WTC11 (cell line): Measurements from ENCODE around the gene PTGFR. TPM values are rescaled to one million over a fixed set of nuclear protein-coding genes. Genes with fewer than 3 reads are reported as not detected.

ENCODE experiments used
- ATAC-seq: fragments of 200-7000 bp; cut with Tn5 transposase; 2 replicates; pipeline ENCODE4 v1.10.0; 2021; ENCODE audit warnings: mild to moderate bottlenecking, moderate library complexity
- CTCF ChIA-PET: fragments of 300-600 bp; sonication (Branson Sonifier 250); formaldehyde crosslinking; loops from one replicate; lab custom pipeline; 2021; ENCODE audit warnings: antibody characterized with exemption; lab: Charles Lee
- POLR2A ChIA-PET: fragments of 350-600 bp; sonication (Branson Sonifier 250); formaldehyde crosslinking; loops from one replicate; lab custom pipeline; 2021; ENCODE audit warnings: antibody characterized with exemption; lab: Charles Lee
- DNase-seq: peaks from one replicate; pipeline ENCODE4 v3.0.0; 2021; ENCODE audit warnings: low spot score
- H3K27ac Mint-ChIP-seq: 2 replicates; pipeline ENCODE4 v1.8.0; 2021; ENCODE audit warnings: mixed read lengths
- H3K27me3 Mint-ChIP-seq: 2 replicates; pipeline ENCODE4 v1.8.0; 2021; ENCODE audit warnings: low read depth, mild to moderate bottlenecking, moderate library complexity, mixed read lengths
- H3K36me3 Mint-ChIP-seq: 2 replicates; pipeline ENCODE4 v1.8.0; 2021; ENCODE audit warnings: mixed read lengths
- H3K4me1 Mint-ChIP-seq: 2 replicates; pipeline ENCODE4 v1.8.0; 2022; ENCODE audit warnings: mixed read lengths
- H3K4me3 Mint-ChIP-seq: 2 replicates; pipeline ENCODE4 v1.8.0; 2021; ENCODE audit warnings: mild to moderate bottlenecking, moderate library complexity, mixed read lengths
- H3K9me3 Mint-ChIP-seq: 2 replicates; pipeline ENCODE4 v1.8.0; 2021; ENCODE audit warnings: mixed read lengths
- ETV6 ChIP-seq: sonication (generic); formaldehyde crosslinking; IDR thresholded peaks from 2 replicates; pipeline ENCODE4 v1.8.1; 2022; ENCODE audit warnings: mild to moderate bottlenecking, missing genetic modification reagents
- GABPB1 ChIP-seq: sonication (generic); formaldehyde crosslinking; IDR thresholded peaks from 2 replicates; pipeline ENCODE4 v1.8.1; 2023; ENCODE audit warnings: mild to moderate bottlenecking, missing genetic modification reagents
- IRF2 ChIP-seq: sonication (generic); formaldehyde crosslinking; IDR thresholded peaks from 2 replicates; pipeline ENCODE4 v1.8.0; 2022; ENCODE audit warnings: low read depth, missing genetic modification reagents, borderline replicate concordance
- JAZF1 ChIP-seq: fragments of 250-450 bp; sonication (Bioruptor Pico); IDR thresholded peaks from 2 replicates; pipeline ENCODE4 v1.9.0; 2021; ENCODE audit warnings: moderate library complexity, mild to moderate bottlenecking, inconsistent platforms
- JUN ChIP-seq: sonication (generic); formaldehyde crosslinking; IDR thresholded peaks from 2 replicates; pipeline ENCODE4 v1.8.0; 2023; ENCODE audit warnings: mild to moderate bottlenecking, missing genetic modification reagents
- KAT7 ChIP-seq: sonication (generic); formaldehyde crosslinking; IDR thresholded peaks from 2 replicates; pipeline ENCODE4 v1.8.1; 2023; ENCODE audit warnings: missing genetic modification reagents, mild to moderate bottlenecking, borderline replicate concordance
- MXD4 ChIP-seq: fragments of 250-450 bp; sonication (Bioruptor Pico); IDR thresholded peaks from 2 replicates; pipeline ENCODE4 v1.8.0; 2021; ENCODE audit warnings: mild to moderate bottlenecking, moderate library complexity, borderline replicate concordance
- RELA ChIP-seq: sonication (generic); formaldehyde crosslinking; IDR thresholded peaks from 2 replicates; pipeline ENCODE4 v1.8.1; 2022; ENCODE audit warnings: missing genetic modification reagents, mild to moderate bottlenecking, borderline replicate concordance
- TCF7 ChIP-seq: sonication (generic); formaldehyde crosslinking; IDR thresholded peaks from 2 replicates; pipeline ENCODE4 v1.8.0; 2022; ENCODE audit warnings: mild to moderate bottlenecking, low read depth, missing genetic modification reagents, moderate library complexity
- ZNF138 ChIP-seq: sonication (generic); formaldehyde crosslinking; conservative IDR thresholded peaks from 2 replicates; pipeline ENCODE4 v1.8.1; 2022; ENCODE audit warnings: mild to moderate bottlenecking, moderate library complexity, missing genetic modification reagents
- ZNF232 ChIP-seq: sonication (generic); formaldehyde crosslinking; IDR thresholded peaks from 2 replicates; pipeline ENCODE4 v1.8.0; 2022; ENCODE audit warnings: mild to moderate bottlenecking, missing genetic modification reagents
- ZNF317 ChIP-seq: sonication (generic); formaldehyde crosslinking; IDR thresholded peaks from 2 replicates; pipeline ENCODE4 v1.8.1; 2023; ENCODE audit warnings: low read depth, mild to moderate bottlenecking, moderate library complexity, missing genetic modification reagents, borderline replicate concordance
- ZNF396 ChIP-seq: fragments of 250-450 bp; sonication (Bioruptor Pico); IDR thresholded peaks from 2 replicates; pipeline ENCODE4 v1.8.0; 2021; ENCODE audit warnings: mild to moderate bottlenecking, moderate library complexity, borderline replicate concordance
- total RNA-seq: library from RNA; stranded (reverse); gene quantifications from 3 replicates; pipeline ENCODE4 v1.2.3, GENCODE V29; 2021
- TF ChIP-seq, protein P1 (sequence below): fragments of 250-450 bp; sonication (Bioruptor Pico); IDR thresholded peaks from 2 replicates; pipeline ENCODE4 v1.9.0; 2021; ENCODE audit warnings: mild to moderate bottlenecking
- TF ChIP-seq, protein P2 (sequence below): sonication (generic); formaldehyde crosslinking; IDR thresholded peaks from 2 replicates; pipeline ENCODE4 v1.8.1; 2023; ENCODE audit warnings: mild to moderate bottlenecking, missing genetic modification reagents
- TF ChIP-seq, protein P3 (sequence below): fragments of 250-450 bp; sonication (Bioruptor Pico); IDR thresholded peaks from 2 replicates; pipeline ENCODE4 v1.9.0; 2021; ENCODE audit warnings: moderate library complexity, mild to moderate bottlenecking, inconsistent platforms, borderline replicate concordance
- TF ChIP-seq, protein P4 (sequence below): sonication (generic); formaldehyde crosslinking; IDR thresholded peaks from 2 replicates; pipeline ENCODE4 v1.8.1; 2023; ENCODE audit warnings: mild to moderate bottlenecking, missing genetic modification reagents, borderline replicate concordance

Gene PTGFR
- total RNA-seq, 1 experiment from 2014 or later: 0.04 TPM

GRCh38 chr1:78554840-78555239 is 64.1 kb downstream of the PTGFR start:
- ATAC-seq (no peak), DNase-seq (no peak)
- Mint-ChIP-seq H3K4me1 (no peaks in the 10 kb centered on the region), H3K27ac (no peak overlapping the region), H3K36me3 (peaks cover 9% of the 10 kb centered on the region; the same call in 1 of the 2 replicates), H3K9me3 (peaks cover 36% of the 10 kb centered on the region), H3K4me3 (no peak overlapping the region), H3K27me3 (peaks cover 11% of the 10 kb centered on the region)
- no peak for TF ChIP-seq KAT7 (CRISPR knock-in tag)
- no peak for TF ChIP-seq ETV6 (CRISPR knock-in tag)
- TF ChIP-seq ZNF317 (CRISPR knock-in tag): peak; percentile 86
- TF ChIP-seq ZNF138 (CRISPR knock-in tag): no peak
- TF ChIP-seq, protein P1, sequence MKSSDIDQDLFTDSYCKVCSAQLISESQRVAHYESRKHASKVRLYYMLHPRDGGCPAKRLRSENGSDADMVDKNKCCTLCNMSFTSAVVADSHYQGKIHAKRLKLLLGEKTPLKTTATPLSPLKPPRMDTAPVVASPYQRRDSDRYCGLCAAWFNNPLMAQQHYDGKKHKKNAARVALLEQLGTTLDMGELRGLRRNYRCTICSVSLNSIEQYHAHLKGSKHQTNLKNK (CRISPR knock-in tag): no peak
- no peak for TF ChIP-seq TCF7 (CRISPR knock-in tag)
- TF ChIP-seq, protein P2, sequence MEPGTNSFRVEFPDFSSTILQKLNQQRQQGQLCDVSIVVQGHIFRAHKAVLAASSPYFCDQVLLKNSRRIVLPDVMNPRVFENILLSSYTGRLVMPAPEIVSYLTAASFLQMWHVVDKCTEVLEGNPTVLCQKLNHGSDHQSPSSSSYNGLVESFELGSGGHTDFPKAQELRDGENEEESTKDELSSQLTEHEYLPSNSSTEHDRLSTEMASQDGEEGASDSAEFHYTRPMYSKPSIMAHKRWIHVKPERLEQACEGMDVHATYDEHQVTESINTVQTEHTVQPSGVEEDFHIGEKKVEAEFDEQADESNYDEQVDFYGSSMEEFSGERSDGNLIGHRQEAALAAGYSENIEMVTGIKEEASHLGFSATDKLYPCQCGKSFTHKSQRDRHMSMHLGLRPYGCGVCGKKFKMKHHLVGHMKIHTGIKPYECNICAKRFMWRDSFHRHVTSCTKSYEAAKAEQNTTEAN (CRISPR knock-in tag): no peak
- CTCF ChIA-PET: no interaction called here
- POLR2A ChIA-PET: no interaction called here

DNA sequence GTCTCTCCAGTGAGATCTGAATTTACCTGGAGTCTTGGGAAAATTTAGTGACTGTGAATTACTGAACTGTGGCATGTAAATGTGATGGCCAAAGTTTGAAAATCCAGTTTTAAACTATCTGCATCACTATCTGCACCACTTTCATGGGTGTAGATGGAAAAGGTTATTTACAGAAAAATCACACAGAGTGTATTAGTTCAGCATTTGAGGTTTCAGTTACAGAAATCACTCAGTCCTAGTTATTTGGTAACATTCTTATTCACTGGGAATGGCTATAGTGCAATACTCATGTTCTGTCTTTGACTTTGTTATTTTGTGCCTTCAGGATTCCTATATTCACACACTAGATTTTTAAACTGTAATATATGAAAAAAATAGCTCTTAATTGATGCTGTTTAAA is 68.9 kb downstream of the PTGFR start:
- ATAC-seq (no peak), DNase-seq (no peak)
- H3K36me3 Mint-ChIP-seq: peaks cover under 1% of the 10 kb centered on the region; the same call in 1 of the 2 replicates
- TF ChIP-seq JAZF1 (CRISPR knock-in tag): no peak
- TF ChIP-seq ZNF138 (CRISPR knock-in tag): no peak
- no peak for TF ChIP-seq RELA (CRISPR knock-in tag)
- TF ChIP-seq ZNF232: no peak
- TF ChIP-seq, protein P3, sequence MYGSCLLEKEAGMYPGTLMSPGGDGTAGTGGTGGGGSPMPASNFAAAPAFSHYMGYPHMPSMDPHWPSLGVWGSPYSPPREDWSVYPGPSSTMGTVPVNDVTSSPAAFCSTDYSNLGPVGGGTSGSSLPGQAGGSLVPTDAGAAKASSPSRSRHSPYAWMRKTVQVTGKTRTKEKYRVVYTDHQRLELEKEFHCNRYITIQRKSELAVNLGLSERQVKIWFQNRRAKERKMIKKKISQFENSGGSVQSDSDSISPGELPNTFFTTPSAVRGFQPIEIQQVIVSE (CRISPR knock-in tag): no peak
- TF ChIP-seq ZNF396: no peak
- H3K4me3 Mint-ChIP-seq: no peak overlapping the region
- no peaks in the 10 kb centered on the region; the same call in 1 of the 2 replicates for H3K27me3 Mint-ChIP-seq
- CTCF ChIA-PET: no interaction called here
- POLR2A ChIA-PET: no interaction called here
- H3K27ac Mint-ChIP-seq: no peak overlapping the region
- no peaks in the 10 kb centered on the region for H3K4me1 Mint-ChIP-seq
- peaks cover 21% of the 10 kb centered on the region for H3K9me3 Mint-ChIP-seq

- CTCF ChIA-PET: no interaction called here
- no peak overlapping the region for H3K27ac Mint-ChIP-seq
- ATAC-seq (no peak), DNase-seq (no peak)
- POLR2A ChIA-PET: no interaction called here
- H3K4me1 Mint-ChIP-seq: no peaks in the 10 kb centered on the region
- peaks cover 12% of the 10 kb centered on the region for H3K9me3 Mint-ChIP-seq
- TF ChIP-seq MXD4 (no peak), IRF2 (CRISPR knock-in tag) (no peak), RELA (CRISPR knock-in tag) (no peak), JUN (CRISPR knock-in tag) (no peak), GABPB1 (CRISPR knock-in tag) (no peak)
- TF ChIP-seq, protein P4, sequence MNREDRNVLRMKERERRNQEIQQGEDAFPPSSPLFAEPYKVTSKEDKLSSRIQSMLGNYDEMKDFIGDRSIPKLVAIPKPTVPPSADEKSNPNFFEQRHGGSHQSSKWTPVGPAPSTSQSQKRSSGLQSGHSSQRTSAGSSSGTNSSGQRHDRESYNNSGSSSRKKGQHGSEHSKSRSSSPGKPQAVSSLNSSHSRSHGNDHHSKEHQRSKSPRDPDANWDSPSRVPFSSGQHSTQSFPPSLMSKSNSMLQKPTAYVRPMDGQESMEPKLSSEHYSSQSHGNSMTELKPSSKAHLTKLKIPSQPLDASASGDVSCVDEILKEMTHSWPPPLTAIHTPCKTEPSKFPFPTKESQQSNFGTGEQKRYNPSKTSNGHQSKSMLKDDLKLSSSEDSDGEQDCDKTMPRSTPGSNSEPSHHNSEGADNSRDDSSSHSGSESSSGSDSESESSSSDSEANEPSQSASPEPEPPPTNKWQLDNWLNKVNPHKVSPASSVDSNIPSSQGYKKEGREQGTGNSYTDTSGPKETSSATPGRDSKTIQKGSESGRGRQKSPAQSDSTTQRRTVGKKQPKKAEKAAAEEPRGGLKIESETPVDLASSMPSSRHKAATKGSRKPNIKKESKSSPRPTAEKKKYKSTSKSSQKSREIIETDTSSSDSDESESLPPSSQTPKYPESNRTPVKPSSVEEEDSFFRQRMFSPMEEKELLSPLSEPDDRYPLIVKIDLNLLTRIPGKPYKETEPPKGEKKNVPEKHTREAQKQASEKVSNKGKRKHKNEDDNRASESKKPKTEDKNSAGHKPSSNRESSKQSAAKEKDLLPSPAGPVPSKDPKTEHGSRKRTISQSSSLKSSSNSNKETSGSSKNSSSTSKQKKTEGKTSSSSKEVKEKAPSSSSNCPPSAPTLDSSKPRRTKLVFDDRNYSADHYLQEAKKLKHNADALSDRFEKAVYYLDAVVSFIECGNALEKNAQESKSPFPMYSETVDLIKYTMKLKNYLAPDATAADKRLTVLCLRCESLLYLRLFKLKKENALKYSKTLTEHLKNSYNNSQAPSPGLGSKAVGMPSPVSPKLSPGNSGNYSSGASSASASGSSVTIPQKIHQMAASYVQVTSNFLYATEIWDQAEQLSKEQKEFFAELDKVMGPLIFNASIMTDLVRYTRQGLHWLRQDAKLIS (CRISPR knock-in tag): no peak
- H3K27me3 Mint-ChIP-seq: no peaks in the 10 kb centered on the region; the same call in 1 of the 2 replicates
- no peaks in the 10 kb centered on the region for H3K36me3 Mint-ChIP-seq
- no peak overlapping the region for H3K4me3 Mint-ChIP-seq
Measured at GRCh38 chr1:78560811-78561210, 70.0 kb downstream of the PTGFR start.
